ENCODE results near the gene CPT1B.
"Not testable (repeated sequence)": the region's sequence is repeated elsewhere in the genome, so short reads cannot be mapped to it uniquely, and the experiment has no call there.

Gene CPT1B

GRCh38 chr22:50610041-50610451 is 31.8 kb upstream of the CPT1B start:
- H3K9me3 ChIP-seq, result no peaks in the 10 kb centered on the region
- H3K4me3 ChIP-seq, result no peak overlapping the region
- no peaks in the 10 kb centered on the region for H3K4me1 ChIP-seq
- peaks cover 0 to 84% of the 10 kb centered on the region in 2 donors for H3K27me3 ChIP-seq
- no peak for TF ChIP-seq CTCF (IDR thresholded peaks at IDR 0.05)
- H3K36me3 ChIP-seq, result no peaks in the 10 kb centered on the region
- DNase-seq, result peak in 1 of 2 donors; percentile 56
- no peak overlapping the region for H3K27ac ChIP-seq
- intact Hi-C loops (cut with DNase I; ENCODE audit: low total_unique reads), result no loop called here

GRCh38 chr22:50609599-50609998 is 31.4 kb upstream of the CPT1B start:
- H3K27me3 ChIP-seq, result peaks cover 0 to 88% of the 10 kb centered on the region in 2 donors
- intact Hi-C loops (cut with DNase I; ENCODE audit: low total_unique reads), result no loop called here
- DNase-seq, result no peak

GRCh38 chr22:50608996-50609395 is 30.8 kb upstream of the CPT1B start:
- Histone ChIP-seq H3K27me3 (peaks cover 0 to 93% of the 10 kb centered on the region in 2 donors), H3K27ac (no peak overlapping the region), H3K4me3 (no peak overlapping the region), H3K36me3 (no peaks in the 10 kb centered on the region), H3K4me1 (no peaks in the 10 kb centered on the region), H3K9me3 (no peaks in the 10 kb centered on the region)
- no peak for TF ChIP-seq CTCF (IDR thresholded peaks at IDR 0.05)
- peak in 1 of 2 donors; percentile 38 for DNase-seq
- intact Hi-C loops (cut with DNase I; ENCODE audit: low total_unique reads), result no loop called here

More at GRCh38 chr22:50609599-50609998, 31.4 kb upstream of the CPT1B start:
- H3K36me3 ChIP-seq, result no peaks in the 10 kb centered on the region
- H3K9me3 ChIP-seq, result no peaks in the 10 kb centered on the region
- no peaks in the 10 kb centered on the region for H3K4me1 ChIP-seq
- H3K27ac ChIP-seq, result no peak overlapping the region
- no peak for TF ChIP-seq CTCF (IDR thresholded peaks at IDR 0.05)
- no peak overlapping the region for H3K4me3 ChIP-seq

GRCh38 chr22:50608058-50608840 is 30.0 kb upstream of the CPT1B start:
- H3K9me3 ChIP-seq; intact Hi-C loops (cut with DNase I; ENCODE audit: low total_unique reads); H3K4me1 ChIP-seq; H3K4me3 ChIP-seq; H3K27ac ChIP-seq; H3K36me3 ChIP-seq: not testable (repeated sequence)
- peak in 1 of 2 donors; percentile 39 for DNase-seq
- peaks cover 0 to 95% of the 10 kb centered on the region in 2 donors for H3K27me3 ChIP-seq

GRCh38 chr22:50607659-50608020 is 29.4 kb upstream of the CPT1B start:
- H3K36me3 ChIP-seq, result no peaks in the 10 kb centered on the region
- no peak overlapping the region for H3K4me3 ChIP-seq
- H3K4me1 ChIP-seq, result no peaks in the 10 kb centered on the region
- H3K27ac ChIP-seq, result no peak overlapping the region
- intact Hi-C loops (cut with DNase I; ENCODE audit: low total_unique reads), result no loop called here
- TF ChIP-seq CTCF (IDR thresholded peaks at IDR 0.05), result no peak
- peak in 1 of 2 donors; percentile 53 for DNase-seq
- peaks cover 0 to 95% of the 10 kb centered on the region in 2 donors for H3K27me3 ChIP-seq
- no peaks in the 10 kb centered on the region for H3K9me3 ChIP-seq

GRCh38 chr22:50606946-50607658 is 28.9 kb upstream of the CPT1B start:
- H3K4me1 ChIP-seq, result no peaks in the 10 kb centered on the region
- intact Hi-C loops (cut with DNase I; ENCODE audit: low total_unique reads), result no loop called here
- TF ChIP-seq CTCF (IDR thresholded peaks at IDR 0.05), result no peak
- peaks cover 0 to 95% of the 10 kb centered on the region in 2 donors for H3K27me3 ChIP-seq
- H3K4me3 ChIP-seq, result no peak overlapping the region
- no peaks in the 10 kb centered on the region for H3K36me3 ChIP-seq
- no peaks in the 10 kb centered on the region for H3K9me3 ChIP-seq
- H3K27ac ChIP-seq, result no peak overlapping the region
- DNase-seq, result peak in 1 of 2 donors; percentile 28
